Tibial nerve (tissue), 4 donors: ENCODE measurements around the gene JMJD1C. TPM values are rescaled to one million over a fixed set of nuclear protein-coding genes. Genes with fewer than 3 reads are reported as not detected.
A peak's percentile ranks its signal among the peaks of the same experiment; 100 is the strongest.

Experiments
- DNase-seq, 2 donors: peaks; one replicate each; pipeline ENCODE4 v3.0.0-alpha.2; 2019; ENCODE audit warnings: low spot score in 2 of 2
- H3K27ac ChIP-seq, 4 donors: fragments of 200-600 bp; sonication (generic) in 3 of 4; one replicate each; pipeline ENCODE4 v1.5.1; 2017 to 2019; ENCODE audit warnings: mild to moderate bottlenecking in 1 of 4
- H3K27me3 ChIP-seq, 2 donors: fragments of 200-600 bp; sonication (generic) in 1 of 2; one replicate each; pipeline versions ENCODE4 v1.5.1 to v1.6.0; 2017 to 2019
- H3K36me3 ChIP-seq, 3 donors: fragments of 200-600 bp; sonication (generic); one replicate each; pipeline ENCODE4 v1.5.1; 2018 to 2019
- H3K4me1 ChIP-seq, 4 donors: fragments of 200-600 bp; sonication (generic) in 3 of 4; one replicate each; pipeline ENCODE4 v1.5.1; 2017 to 2019
- H3K4me3 ChIP-seq, 4 donors: fragments of 200-600 bp; sonication (generic) in 3 of 4; one replicate each; pipeline ENCODE4 v1.5.1; 2017 to 2019; ENCODE audit warnings: mild to moderate bottlenecking in 1 of 4, moderate library complexity in 1 of 4
- H3K9me3 ChIP-seq, 4 donors: fragments of 200-600 bp; sonication (generic) in 3 of 4; one replicate each; pipeline ENCODE4 v1.5.1; 2017 to 2019
- EP300 ChIP-seq, 2 donors: sonication (generic); formaldehyde crosslinking; IDR thresholded peaks; one replicate each; pipeline ENCODE4 v1.6.1; 2017; ENCODE audit warnings: antibody characterized with exemption in 2 of 2, mild to moderate bottlenecking in 1 of 2
- POLR2A ChIP-seq, 2 donors: fragments of 450-650 bp; IDR thresholded peaks; one replicate each; pipeline ENCODE4 v1.6.1; 2017; ENCODE audit warnings: antibody characterized with exemption in 2 of 2, mild to moderate bottlenecking in 2 of 2, moderate library complexity in 2 of 2
- WGBS, 2 donors: methylation state at CpG; one replicate each; pipeline ENCODE4 v1.1.5; 2018; 5-methylcytosine and 5-hydroxymethylcytosine counted together
- total RNA-seq, 4 donors: library from RNA; depleted of rRNA; stranded (reverse); fragments of >200 nt; gene quantifications; one replicate each; pipeline ENCODE4 v1.1.0, GENCODE V29; 2016
- TF ChIP-seq, protein P1 (sequence below), 5 experiments: fragments of 200-600 bp in 3 of 5; fragments of 450-650 bp in 2 of 5; sonication (generic) in 3 of 5; IDR thresholded peaks; one replicate each; pipeline ENCODE4 v1.5.1; 2016 to 2019; ENCODE audit warnings: antibody characterized with exemption in 5 of 5, mild to moderate bottlenecking in 3 of 5, moderate library complexity in 2 of 5

Gene JMJD1C
- total RNA-seq, 4 donors from 2014 or later = 100 to 156 (median 131) TPM

GRCh38 chr10:63219749-63220148, 246.0 kb downstream of the JMJD1C start:
- Histone ChIP-seq H3K4me3 (no peak overlapping the region), H3K36me3 (no peaks in the 10 kb centered on the region), H3K27ac (no peak overlapping the region), H3K4me1 (peaks cover 0 to 26% (median 2%) of the 10 kb centered on the region in 4 donors), H3K9me3 (no peaks in the 10 kb centered on the region), H3K27me3 (no peaks in the 10 kb centered on the region)
- WGBS, 2 donors = 81 to 82% methylated on average over 5 of the region's 5 CpGs
- DNase-seq = no peak
- TF ChIP-seq, protein P1, sequence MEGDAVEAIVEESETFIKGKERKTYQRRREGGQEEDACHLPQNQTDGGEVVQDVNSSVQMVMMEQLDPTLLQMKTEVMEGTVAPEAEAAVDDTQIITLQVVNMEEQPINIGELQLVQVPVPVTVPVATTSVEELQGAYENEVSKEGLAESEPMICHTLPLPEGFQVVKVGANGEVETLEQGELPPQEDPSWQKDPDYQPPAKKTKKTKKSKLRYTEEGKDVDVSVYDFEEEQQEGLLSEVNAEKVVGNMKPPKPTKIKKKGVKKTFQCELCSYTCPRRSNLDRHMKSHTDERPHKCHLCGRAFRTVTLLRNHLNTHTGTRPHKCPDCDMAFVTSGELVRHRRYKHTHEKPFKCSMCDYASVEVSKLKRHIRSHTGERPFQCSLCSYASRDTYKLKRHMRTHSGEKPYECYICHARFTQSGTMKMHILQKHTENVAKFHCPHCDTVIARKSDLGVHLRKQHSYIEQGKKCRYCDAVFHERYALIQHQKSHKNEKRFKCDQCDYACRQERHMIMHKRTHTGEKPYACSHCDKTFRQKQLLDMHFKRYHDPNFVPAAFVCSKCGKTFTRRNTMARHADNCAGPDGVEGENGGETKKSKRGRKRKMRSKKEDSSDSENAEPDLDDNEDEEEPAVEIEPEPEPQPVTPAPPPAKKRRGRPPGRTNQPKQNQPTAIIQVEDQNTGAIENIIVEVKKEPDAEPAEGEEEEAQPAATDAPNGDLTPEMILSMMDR (IDR thresholded peaks at IDR 0.05) = no peak
- no peak for TF ChIP-seq POLR2A (IDR thresholded peaks at IDR 0.05)
- TF ChIP-seq EP300 (IDR thresholded peaks at IDR 0.05) = no peak

- Histone ChIP-seq H3K36me3 (peaks cover 0 to 15% (median 0%) of the 10 kb centered on the region in 3 donors), H3K27ac (no peak overlapping the region), H3K4me1 (peaks cover 0 to 37% (median 2%) of the 10 kb centered on the region in 4 donors), H3K27me3 (no peaks in the 10 kb centered on the region), H3K4me3 (no peak overlapping the region), H3K9me3 (no peaks in the 10 kb centered on the region)
- peak in 1 of 2 donors; percentile 35 for DNase-seq
- TF ChIP-seq EP300 (IDR thresholded peaks at IDR 0.05) = peak in 1 of 2 donors; percentile 32
- no peak for TF ChIP-seq POLR2A (IDR thresholded peaks at IDR 0.05)
- TF ChIP-seq, protein P1 (IDR thresholded peaks at IDR 0.05) = peak; percentile 57 to 74 (median 66)
- WGBS, 2 donors = 9 to 13% methylated on average over 3 of the region's 3 CpGs
These were observed 248.6 kb downstream of the JMJD1C start for GRCh38 chr10:63217120-63217605.

GRCh38 chr10:63214571-63214970, 251.2 kb downstream of the JMJD1C start:
- Histone ChIP-seq H3K4me3 (no peak overlapping the region), H3K27me3 (no peaks in the 10 kb centered on the region), H3K27ac (peak overlapping the region in 1 of 4 donors; percentile 15), H3K4me1 (peaks cover 0 to 48% (median 4%) of the 10 kb centered on the region in 4 donors), H3K36me3 (peaks cover 0 to 19% (median 0%) of the 10 kb centered on the region in 3 donors), H3K9me3 (no peaks in the 10 kb centered on the region)
- WGBS, 2 donors = 44 to 59% methylated on average over 2 of the region's 2 CpGs
- TF ChIP-seq POLR2A (IDR thresholded peaks at IDR 0.05) (no peak), EP300 (IDR thresholded peaks at IDR 0.05) (no peak)
- TF ChIP-seq, protein P1 (IDR thresholded peaks at IDR 0.05) = no peak
- DNase-seq = no peak

- no peaks in the 10 kb centered on the region for H3K27me3 ChIP-seq
- 89 to 91% methylated on average over 3 of the region's 3 CpGs for WGBS, 2 donors
- TF ChIP-seq, protein P1 (IDR thresholded peaks at IDR 0.05) = no peak
- TF ChIP-seq POLR2A (IDR thresholded peaks at IDR 0.05) = no peak
- TF ChIP-seq EP300 (IDR thresholded peaks at IDR 0.05) = peak in 1 of 2 donors; percentile 34
- DNase-seq = no peak
- H3K9me3 ChIP-seq = no peaks in the 10 kb centered on the region
- H3K36me3 ChIP-seq = peaks cover 0 to 19% (median 0%) of the 10 kb centered on the region in 3 donors
- H3K4me1 ChIP-seq = peaks cover 0 to 56% (median 4%) of the 10 kb centered on the region in 4 donors
- no peak overlapping the region for H3K4me3 ChIP-seq
- H3K27ac ChIP-seq = no peak overlapping the region
These were observed 252.3 kb downstream of the JMJD1C start for GRCh38 chr10:63213489-63213888.

- peaks cover 0 to 19% (median 0%) of the 10 kb centered on the region in 3 donors for H3K36me3 ChIP-seq
- no peaks in the 10 kb centered on the region for H3K9me3 ChIP-seq
- H3K27me3 ChIP-seq = no peaks in the 10 kb centered on the region
- no peak overlapping the region for H3K4me3 ChIP-seq
- DNase-seq = no peak
- WGBS, 2 donors = 57 to 60% methylated on average over 3 of the region's 3 CpGs
- peaks cover 0 to 69% (median 28%) of the 10 kb centered on the region in 4 donors for H3K4me1 ChIP-seq
- TF ChIP-seq POLR2A (IDR thresholded peaks at IDR 0.05) (no peak), EP300 (IDR thresholded peaks at IDR 0.05) (no peak)
- TF ChIP-seq, protein P1 (IDR thresholded peaks at IDR 0.05) = no peak
- no peak overlapping the region for H3K27ac ChIP-seq
These were observed 255.1 kb downstream of the JMJD1C start for GRCh38 chr10:63210611-63211196.
